Stomach (tissue), 4 donors: ENCODE data around the gene PLEKHB2.

ENCODE experiments used
- CTCF ChIP-seq, 7 experiments: fragments of 450-650 bp in 4 of 7; fragments of 200-600 bp in 3 of 7; sonication (generic) in 3 of 7; IDR thresholded peaks; one replicate each; pipeline ENCODE4 v1.5.1; 2016 to 2019; ENCODE audit warnings: antibody characterized with exemption in 7 of 7, control low read depth in 2 of 7, mild to moderate bottlenecking in 1 of 7
- EP300 ChIP-seq: sonication (generic); formaldehyde crosslinking; IDR thresholded peaks from one replicate; pipeline ENCODE4 v1.6.1; 2017; ENCODE audit warnings: antibody characterized with exemption
- POLR2A ChIP-seq, 4 donors: fragments of 450-650 bp; IDR thresholded peaks; one replicate each; pipeline ENCODE4 v1.6.1; 2016; ENCODE audit warnings: antibody characterized with exemption in 4 of 4, control low read depth in 2 of 4, mild to moderate bottlenecking in 1 of 4, moderate library complexity in 1 of 4
- POLR2AphosphoS5 ChIP-seq, 3 donors: sonication (generic); formaldehyde crosslinking; IDR thresholded peaks; one replicate each; pipeline ENCODE4 v1.6.1; 2016; ENCODE audit warnings: antibody characterized with exemption in 3 of 3

DNA sequence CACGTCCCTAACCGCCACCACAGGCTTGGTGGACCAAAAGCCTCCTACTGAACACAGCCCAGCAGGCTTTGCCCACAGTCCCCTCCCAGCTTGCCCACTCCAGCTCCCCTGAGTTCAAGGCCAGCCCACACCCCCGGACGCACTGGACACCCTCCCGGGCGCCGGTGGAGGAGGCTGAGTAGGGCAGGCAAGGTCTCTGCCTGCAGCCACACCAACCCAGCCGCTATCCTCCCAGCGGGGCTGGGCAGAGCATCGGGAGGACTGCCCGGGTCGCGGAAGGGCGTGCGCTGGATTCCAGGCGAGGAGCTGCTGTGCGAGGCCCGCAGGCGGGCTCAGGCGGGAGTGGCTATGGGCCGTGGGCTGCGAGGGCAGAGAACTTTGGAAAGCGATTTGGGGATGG lies 49.5 kb downstream of the PLEKHB2 start:
- TF ChIP-seq CTCF (IDR thresholded peaks at IDR 0.05) = no peak
- TF ChIP-seq POLR2AphosphoS5 (IDR thresholded peaks at IDR 0.05) = no peak
- no peak for TF ChIP-seq EP300
- TF ChIP-seq POLR2A (IDR thresholded peaks at IDR 0.05) = no peak
